Stomach (tissue), 4 donors: Measurements from ENCODE around the gene DCAF5.

ENCODE experiments used
- EP300 ChIP-seq: sonication (generic); formaldehyde crosslinking; IDR thresholded peaks from one replicate; pipeline ENCODE4 v1.6.1; 2017; ENCODE audit warnings: antibody characterized with exemption
- POLR2A ChIP-seq, 4 donors: fragments of 450-650 bp; IDR thresholded peaks; one replicate each; pipeline ENCODE4 v1.6.1; 2016; ENCODE audit warnings: antibody characterized with exemption in 4 of 4, control low read depth in 2 of 4, mild to moderate bottlenecking in 1 of 4, moderate library complexity in 1 of 4
- POLR2AphosphoS5 ChIP-seq, 3 donors: sonication (generic); formaldehyde crosslinking; IDR thresholded peaks; one replicate each; pipeline ENCODE4 v1.6.1; 2016; ENCODE audit warnings: antibody characterized with exemption in 3 of 3
- TF ChIP-seq, protein P1 (sequence below), 7 experiments: fragments of 450-650 bp in 4 of 7; fragments of 200-600 bp in 3 of 7; sonication (generic) in 3 of 7; IDR thresholded peaks; one replicate each; pipeline ENCODE4 v1.5.1; 2016 to 2019; ENCODE audit warnings: antibody characterized with exemption in 7 of 7, control low read depth in 2 of 7, mild to moderate bottlenecking in 1 of 7

DNA sequence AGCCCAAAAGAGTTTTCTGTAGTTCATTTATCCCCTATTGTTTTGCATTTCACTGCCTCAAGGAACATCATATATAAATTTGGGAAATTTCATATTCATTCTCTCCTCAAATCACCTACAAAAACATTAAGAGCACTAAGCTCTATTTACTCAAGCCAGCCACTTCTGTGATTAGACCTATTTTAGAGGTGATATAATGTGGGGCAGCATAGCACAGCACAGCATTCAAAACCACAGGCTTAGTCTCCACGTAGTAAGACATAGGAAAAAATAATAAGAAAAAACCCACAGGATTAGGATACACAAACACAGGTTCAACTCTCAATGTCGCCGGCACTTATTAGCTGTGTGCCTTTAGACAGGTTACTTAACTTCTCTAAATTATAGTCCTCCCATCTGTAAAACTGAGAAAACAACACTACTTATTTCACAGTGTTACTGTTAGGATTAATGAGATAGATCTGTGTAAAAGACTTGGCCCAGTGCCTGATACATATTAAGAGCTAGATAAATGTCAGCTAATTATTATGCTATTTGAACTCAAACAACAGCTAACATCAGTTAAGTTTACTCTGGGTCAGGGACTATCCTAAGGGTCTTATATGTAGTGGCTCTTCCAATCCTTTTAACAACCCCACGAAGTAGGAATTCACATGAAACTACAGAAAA lies 20.3 kb downstream of the DCAF5 start:
- TF ChIP-seq, protein P1, sequence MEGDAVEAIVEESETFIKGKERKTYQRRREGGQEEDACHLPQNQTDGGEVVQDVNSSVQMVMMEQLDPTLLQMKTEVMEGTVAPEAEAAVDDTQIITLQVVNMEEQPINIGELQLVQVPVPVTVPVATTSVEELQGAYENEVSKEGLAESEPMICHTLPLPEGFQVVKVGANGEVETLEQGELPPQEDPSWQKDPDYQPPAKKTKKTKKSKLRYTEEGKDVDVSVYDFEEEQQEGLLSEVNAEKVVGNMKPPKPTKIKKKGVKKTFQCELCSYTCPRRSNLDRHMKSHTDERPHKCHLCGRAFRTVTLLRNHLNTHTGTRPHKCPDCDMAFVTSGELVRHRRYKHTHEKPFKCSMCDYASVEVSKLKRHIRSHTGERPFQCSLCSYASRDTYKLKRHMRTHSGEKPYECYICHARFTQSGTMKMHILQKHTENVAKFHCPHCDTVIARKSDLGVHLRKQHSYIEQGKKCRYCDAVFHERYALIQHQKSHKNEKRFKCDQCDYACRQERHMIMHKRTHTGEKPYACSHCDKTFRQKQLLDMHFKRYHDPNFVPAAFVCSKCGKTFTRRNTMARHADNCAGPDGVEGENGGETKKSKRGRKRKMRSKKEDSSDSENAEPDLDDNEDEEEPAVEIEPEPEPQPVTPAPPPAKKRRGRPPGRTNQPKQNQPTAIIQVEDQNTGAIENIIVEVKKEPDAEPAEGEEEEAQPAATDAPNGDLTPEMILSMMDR (IDR thresholded peaks at IDR 0.05), result no peak
- TF ChIP-seq POLR2A (IDR thresholded peaks at IDR 0.05) (no peak), POLR2AphosphoS5 (IDR thresholded peaks at IDR 0.05) (no peak), EP300 (no peak)
